Right lung (tissue), 5 donors: ENCODE measurements around the gene UBR3. TPM values are rescaled to one million over a fixed set of nuclear protein-coding genes. Genes with fewer than 3 reads are reported as not detected.
"Not testable (repeated sequence)": the region's sequence is repeated elsewhere in the genome, so short reads cannot be mapped to it uniquely, and the experiment has no call there.

Experiments used
- DNase-seq, 2 donors: peaks; one replicate each; pipeline ENCODE4 v3.0.0-alpha.2; 2013
- polyA plus RNA-seq, 5 donors: library from polyadenylated mRNA; unstranded; fragments of 120-200 nt; gene quantifications; one replicate each; pipeline versions ENCODE4 v1.2.1 to v1.2.3, GENCODE V29; 2013; ENCODE audit warnings: inconsistent platforms in 1 of 5, low replicate concordance in 1 of 5; ENCODE audit not compliant: insufficient read length in 5 of 5, insufficient read depth in 1 of 5

The UBR3 gene
- polyA plus RNA-seq, 5 donors: 31.7 to 50.9 (median 44.4) TPM

DNA sequence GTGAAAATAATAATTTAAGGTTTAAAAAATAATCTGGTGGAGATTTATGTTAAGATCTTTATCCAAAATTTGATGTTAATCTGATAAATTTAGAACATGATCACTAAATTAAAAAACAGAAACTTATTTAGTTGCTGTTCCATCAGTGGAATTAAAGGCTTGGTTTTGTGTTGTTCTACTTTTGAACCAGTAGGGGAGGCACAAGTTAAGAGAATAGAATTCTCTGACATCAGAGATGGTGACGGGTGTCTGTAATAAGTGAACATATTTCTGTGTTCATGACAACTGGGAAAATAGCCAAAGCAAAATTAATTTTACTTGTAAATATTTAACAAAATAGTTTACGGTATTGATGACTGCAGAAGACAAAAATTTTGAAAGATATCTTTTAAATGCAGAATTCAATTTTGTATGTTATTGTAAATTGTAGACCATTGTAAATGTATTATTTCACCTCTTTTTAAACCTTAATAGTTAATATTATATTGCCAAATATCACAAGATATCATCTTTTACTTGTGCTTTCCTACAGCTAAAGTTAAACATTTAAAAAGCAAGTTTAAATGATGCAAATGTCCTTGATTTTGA, 106.0 kb downstream of the UBR3 start:
- peak; percentile 5 to 6 for DNase-seq

DNA sequence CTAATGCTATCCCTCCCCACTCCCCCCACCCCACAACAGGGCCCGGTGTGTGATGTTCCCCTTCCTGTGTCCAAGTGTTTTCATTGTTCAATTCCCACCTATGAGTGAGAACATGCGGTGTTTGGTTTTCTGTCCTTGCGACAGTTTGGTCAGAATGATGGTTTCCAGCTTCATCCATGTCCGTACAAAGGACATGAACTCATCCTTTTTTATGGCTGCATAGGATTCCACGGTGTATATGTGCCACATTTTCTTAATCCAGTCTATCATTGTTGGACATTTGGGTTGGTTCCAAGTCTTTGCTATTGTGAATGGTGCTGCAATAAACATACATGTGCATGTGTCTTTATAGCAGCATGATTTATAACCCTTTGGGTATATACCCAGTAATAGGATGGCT, 109.4 kb downstream of the UBR3 start:
- DNase-seq: not testable (repeated sequence)

DNA sequence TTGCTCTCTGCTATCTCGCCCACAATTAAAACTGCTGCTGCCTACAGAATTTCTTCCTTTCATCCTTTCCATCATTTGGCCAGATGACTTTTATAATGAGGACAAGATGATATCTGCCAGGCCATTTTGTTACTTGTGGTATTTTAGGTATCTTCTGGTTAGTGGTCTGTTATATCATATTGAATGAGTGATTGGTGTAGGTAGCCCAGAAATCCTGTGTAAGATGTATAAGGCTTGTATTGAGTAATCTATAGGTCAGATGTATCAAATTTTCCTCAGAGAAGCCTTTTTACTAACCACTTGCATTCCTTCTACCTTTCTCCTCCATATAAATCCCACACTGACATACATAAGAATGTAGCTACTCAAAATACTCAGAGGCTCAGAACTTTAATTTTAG, 118.3 kb downstream of the UBR3 start:
- no peak for DNase-seq

DNA sequence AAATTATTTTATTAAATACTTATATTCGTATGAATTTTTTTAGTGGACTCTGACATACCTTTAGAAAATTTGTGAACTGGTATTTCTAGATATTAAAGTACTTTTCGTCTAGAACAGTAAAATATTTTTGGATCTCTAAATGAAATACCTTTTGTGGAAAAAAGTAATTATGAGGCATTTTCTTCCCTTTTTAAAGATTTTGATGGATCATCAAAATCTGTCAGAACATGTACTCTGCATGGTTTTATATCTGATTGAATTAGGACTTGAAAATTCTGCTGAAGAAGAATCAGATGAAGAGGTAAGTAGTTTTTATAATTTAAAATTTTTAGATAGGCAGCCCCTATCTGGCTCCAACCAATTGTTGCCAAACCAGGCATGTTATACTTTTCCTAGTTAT, 118.8 kb downstream of the UBR3 start:
- no peak for DNase-seq

DNA sequence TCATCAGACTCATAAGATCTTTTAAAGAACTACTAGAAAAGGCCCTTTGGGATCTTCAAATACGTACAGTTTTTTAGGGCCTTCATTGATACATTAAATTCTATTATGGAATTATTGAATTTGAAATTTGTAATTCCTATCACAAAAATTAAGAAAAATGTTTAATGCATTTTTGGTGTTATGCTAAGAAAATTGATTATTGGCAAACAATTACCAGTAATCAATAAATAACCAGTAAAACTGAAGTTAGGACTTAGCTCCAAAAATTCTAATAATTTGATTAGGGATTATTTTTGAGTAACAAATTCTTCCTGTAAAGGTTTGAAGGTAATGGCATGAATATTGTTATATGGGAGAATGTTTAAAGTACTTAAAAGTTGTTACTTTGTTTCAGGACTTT, 119.3 kb downstream of the UBR3 start:
- no peak for DNase-seq

DNA sequence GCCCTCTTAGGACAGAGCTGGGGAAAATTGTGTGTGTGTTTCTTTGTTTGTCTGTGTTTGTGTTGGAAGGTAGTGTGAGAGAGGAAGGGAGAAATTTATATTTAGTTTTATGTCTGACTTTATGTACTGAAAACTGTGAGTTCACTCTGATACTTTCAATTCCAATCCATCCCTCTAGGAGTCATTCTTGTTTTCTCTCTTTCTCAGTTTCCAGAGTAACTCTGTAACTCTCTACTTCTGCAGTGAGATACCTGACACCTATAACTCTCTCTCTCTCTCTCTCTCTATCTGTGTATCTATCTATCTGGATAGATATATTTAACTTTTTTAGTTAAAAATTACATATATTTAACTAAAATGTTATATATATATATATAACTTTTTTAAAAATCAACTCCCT, 128.7 kb downstream of the UBR3 start:
- no peak for DNase-seq

DNA sequence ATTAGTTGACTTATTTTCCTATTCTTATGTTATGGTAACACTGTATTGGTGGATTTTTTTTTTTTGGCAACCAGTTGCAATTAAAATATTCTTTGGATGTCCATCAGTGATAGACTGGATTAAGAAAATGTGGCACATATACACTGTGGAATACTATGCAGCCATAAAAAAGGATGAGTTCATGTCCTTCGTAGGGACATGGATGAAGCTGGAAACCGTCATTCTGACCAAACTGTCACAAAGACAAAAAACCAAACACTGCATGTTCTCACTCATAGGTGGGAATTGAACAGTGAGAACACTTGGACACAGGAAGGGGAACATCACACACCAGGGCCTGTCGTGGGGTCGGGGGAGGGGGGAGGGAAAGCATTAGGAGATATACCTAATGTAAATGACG, 130.0 kb downstream of the UBR3 start:
- DNase-seq: not testable (repeated sequence)

DNA sequence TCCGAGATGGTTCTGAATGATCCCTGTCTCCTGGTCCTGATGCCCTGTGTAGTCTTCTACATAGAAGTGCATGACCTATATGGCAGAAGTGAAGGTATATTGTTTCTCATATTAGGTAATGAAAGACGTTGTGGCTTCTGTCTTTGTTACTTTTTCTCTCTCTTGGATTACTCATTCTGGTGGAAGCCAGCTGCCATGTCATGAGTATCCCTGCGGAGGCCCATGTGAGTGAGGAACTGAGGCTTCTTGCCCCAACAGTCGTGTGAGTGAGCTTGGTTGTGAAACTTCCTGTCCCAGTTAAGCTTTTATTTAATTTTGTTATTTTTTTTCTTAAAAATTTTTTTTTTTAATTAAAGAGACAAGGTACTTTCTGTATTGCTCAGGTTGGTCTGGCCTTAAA, 134.7 kb downstream of the UBR3 start:
- DNase-seq: no peak

DNA sequence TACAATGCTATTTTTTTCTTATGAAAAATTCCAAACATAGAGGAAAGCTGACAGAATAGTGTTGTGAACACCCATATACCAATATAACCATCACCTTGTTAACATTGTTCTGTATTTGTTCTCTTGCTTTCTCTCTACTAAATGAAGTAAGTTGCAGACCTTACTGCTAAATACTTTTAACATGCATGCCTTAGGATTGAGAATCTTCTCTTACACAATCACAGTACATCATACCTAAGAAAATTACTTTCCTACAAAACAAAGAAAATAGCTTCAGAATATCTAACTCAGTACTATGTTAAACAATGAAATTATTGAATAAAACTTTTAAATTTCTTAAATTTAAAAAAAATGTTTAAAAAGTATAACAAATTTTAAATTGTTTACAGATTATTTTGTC, 136.5 kb downstream of the UBR3 start:
- no peak for DNase-seq

DNA sequence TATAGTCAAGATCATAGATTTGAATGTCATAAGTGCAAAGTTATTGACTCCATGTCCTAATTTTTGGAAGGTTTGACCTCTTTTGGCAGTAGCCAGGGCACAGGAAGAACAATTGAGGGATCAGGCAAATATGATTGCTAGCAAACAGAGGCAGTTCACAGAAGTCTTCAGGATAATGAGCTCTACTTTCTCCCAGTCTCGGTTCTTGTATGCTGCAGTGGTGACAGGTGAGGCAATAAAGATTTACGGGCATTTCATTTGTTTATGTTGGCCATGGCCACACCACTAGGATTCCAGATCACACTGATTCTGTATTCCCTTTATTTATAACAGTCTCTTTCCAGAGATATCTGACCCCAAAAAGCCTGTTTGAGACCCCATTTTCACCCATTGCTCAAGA, 137.5 kb downstream of the UBR3 start:
- no peak for DNase-seq

DNA sequence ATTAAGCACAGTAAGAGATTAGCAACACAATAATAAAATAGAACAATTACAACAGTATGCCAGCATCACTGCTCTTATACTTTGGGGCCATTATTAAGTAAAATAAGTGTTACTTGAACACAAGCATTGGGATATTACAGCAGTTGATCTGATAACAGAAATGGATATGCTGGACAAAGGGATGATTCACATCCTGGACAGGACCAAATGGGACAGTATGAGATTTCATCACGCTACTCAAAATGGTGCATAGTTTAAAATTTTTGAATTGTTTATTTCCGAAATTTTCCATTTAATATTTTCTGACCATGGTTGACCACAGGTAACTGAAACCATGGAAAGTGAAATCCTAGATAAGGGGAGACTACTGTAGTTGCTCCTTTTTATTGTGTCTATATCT, 138.2 kb downstream of the UBR3 start:
- DNase-seq: no peak

DNA sequence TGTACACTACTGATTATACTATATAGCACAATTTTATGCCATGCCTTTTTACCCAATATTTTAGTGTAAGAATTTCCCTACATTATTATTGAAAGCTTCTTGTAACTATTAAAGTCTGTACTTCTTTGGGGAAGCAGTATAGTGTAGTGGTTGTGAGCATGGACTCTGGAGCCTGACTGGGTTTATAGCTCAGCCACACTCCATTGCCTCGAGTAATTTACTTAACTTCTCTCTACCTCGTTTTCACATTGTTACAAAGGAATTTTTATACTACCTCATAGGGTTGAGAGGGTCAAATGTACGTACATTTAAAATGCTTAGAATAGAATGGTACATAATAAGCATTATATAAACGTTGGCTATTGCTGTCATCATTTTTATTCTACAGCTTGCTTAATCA, 139.2 kb downstream of the UBR3 start:
- DNase-seq: no peak

DNA sequence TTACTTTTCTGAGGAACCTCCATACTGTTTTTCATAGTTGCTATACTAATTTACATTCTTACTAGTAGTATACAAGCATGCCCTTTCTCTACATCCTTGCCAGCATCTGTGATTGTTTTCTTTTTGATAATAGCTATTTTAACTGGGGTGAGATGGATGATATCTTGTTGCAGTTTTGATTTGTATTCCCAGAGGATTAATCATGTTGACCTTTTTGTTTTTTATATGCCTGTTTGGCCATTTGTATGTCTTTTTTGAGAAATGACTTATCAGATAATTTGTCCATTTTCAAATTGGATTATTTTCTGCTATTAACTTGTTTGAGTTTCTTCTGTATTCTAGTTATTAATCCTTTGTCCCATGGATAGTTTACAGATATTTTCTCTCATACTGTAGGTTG, 141.5 kb downstream of the UBR3 start:
- DNase-seq: no peak

DNA sequence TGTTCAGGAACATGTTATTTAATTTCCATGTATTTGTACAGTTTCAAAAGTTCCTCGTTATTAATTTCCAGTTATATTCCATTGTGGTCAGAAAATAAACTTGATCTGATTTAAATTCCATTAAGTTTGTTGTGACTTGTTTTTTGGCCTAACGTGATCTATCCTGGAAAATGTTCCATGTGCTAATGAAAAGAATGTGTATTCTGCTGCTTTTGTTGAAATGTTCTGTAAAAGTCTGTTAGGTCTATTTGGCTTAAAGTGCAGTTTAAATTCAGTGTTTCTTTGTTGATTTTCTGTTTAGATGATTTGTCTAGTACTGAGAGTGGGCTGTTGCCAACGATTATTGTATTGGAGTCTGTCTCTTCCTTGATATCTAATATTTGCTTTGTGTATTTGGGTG, 148.0 kb downstream of the UBR3 start:
- DNase-seq: no peak

DNA sequence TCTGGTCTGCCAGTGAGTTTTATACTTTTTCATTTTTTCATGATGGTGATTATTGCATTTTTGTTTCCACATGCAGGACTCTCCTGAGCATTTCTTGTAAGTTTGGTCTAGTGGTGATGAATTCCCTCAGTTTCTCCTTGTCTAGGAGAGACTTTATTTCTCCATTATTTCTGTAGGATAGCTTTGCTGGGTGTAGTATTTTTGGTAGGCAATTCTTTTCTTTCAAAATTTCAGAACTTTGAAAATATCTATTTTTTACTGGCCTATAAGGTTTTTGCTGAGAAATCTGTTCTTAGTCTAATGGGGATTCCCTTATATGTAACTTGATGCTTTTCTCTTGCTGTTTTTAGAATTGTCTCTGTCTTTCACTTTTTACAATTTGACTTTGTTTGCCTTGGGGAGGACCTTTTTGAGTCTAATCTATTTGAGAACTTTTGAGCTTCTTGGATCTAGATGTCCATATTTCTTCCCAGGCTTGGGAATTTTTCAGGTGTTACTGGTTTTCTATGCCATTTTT, 149.1 kb downstream of the UBR3 start:
- DNase-seq: no peak

DNA sequence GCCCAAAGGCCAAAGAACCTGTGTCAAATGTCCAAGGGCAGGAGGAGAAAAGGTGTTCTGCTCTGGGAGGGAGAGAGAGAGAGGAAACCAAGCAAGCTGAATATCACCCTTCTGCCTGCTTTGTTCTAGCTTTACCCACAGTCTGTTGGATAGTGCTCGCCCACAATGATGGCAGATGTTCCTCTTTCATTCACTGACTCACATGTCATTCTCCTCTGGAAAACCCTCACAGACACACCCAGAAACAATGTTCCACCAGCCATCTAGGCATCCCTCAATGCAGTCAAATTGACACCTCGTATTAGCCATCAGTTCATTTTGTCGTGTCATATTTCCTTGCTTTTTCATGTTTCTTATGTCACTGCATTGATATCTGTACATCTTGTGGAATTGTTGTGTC, 150.3 kb downstream of the UBR3 start:
- DNase-seq: no peak

DNA sequence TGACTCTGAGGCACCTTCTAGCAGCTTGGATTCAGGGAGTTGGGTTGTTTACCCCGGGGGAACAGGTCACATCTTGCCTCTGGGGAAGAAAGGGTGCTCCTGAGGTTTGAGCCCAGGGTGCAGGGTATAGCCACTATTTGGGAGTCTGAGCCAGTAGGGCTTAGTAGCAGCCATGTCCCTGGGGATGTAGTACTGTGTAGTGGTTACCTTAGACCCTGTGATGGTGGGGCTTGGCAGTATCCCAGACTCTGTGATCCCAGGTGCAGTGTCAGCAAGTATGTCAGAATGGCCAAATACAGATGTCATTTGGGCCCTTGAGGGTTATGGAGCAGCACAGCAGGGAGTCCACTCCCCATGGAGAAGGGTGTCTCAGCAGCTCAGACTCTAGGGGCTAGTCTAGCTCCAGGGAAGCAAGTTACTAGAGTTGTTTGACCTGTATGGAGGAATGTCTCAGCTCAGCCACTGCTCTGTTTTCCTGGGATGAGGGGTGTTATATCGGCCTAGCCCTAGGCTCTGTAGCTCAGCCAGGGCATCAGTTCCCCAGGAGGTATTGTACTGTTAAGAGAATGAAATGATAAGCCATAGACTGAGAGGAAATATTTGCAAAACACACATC, 151.3 kb downstream of the UBR3 start:
- no peak for DNase-seq

DNA sequence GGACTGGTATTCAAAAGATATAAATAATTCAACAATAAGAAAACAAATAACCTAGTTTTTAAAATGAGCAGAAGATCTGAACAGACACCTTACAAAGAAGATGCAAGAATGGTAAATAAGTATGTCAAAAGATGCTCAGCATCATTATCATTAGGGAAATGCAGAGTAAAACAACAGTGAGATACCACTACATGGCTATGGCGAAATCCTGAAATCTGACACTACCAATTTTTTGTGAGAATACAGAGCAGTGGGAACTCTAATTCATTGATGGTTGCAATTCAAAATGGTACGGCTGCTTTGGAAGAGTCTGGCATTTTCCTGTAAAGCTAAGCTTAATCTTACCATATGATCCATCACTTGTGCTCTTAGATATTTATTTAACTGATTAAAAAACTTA, 151.8 kb downstream of the UBR3 start:
- no peak for DNase-seq

DNA sequence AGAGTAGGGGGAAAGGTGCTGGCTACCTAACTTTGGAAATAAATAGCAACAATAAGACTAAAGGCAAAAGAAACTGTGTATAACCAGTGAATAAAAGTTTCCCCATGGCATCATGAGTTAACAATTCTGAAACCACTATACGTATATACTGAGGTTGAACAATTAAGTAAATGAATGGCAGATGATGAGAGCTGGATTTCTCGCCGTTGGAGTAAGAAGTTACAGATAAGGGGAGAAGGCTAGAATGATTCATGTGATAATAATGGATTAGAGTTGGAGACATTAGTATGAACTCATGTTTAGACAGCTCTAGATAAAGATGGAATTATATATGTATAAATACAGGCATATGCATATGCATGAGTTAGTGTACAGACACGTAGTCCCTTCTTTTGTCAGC, 152.7 kb downstream of the UBR3 start:
- DNase-seq: no peak

DNA sequence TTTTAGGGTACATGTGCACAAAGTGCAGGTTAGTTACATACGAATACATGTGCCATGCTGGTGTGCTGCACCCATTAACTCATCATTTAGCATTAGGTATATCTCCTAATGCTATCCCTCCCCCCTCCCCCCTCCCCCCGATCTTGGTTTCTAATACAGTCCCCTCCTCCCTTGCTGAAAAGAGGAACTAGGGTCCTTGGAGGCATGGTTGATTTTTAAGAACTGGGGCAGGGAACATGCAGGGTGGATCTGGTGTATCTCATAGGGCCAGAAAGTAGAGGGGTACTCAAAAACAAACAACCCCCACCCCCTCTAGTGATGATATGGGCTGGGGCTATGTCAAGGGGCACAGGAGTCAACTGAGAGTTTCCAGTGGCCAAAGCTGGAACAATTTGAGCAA, 153.4 kb downstream of the UBR3 start:
- DNase-seq: no peak

DNA sequence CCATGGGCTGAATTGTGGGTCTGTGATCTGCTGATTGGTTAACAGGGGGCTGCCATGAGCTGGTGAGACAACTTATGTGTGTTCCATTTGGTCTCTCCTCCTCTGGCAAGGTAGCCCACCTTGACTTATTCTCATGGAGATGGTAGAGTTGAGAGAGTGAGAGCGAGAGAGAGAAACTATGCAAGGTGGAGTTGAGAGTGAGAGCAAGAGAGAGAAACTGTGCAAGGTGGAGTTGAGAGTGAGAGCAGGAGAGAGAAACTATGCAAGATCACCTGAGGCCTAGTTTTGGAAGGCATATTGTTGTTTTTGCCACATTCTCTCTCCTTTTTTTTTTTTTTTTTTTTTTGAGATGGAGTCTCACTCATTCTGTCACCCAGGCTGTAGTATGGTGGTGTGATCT, 155.7 kb downstream of the UBR3 start:
- no peak for DNase-seq

DNA sequence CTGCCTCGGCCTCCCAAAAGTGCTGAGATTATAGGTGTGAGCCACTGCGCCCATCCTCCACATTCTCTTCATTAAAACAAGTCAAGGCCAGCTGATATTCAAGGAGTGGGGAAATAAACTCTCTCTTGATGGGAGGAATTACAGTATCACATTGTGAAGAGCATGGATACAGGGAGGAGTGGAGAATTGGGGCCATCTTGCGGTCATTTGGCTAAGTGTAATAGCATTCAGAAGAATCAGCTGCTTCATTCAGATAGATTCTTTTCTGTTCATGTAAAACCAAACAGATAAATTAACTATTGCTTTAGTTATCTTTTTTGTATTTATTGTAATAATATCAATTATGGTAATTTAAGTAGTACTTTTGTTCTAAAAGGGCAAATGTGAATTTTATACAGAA, 156.3 kb downstream of the UBR3 start:
- DNase-seq: no peak

DNA sequence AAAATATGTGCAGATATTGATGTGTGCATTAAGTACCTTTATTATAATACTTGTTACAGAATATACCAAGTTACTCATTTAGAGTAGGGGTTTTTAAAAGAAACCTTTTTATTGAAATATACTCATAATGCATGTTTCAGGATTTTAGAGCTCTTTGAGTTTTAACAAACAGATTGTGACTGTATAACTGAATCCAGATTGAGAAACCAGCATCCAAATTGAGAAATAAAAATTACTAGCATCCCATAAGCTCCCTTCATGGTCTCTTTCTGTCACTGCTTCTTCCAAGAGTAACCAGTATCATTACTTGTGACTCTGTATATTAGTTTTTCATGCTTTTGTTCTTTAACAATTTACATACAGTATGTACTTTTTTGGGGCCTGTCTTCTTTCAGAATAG, 156.9 kb downstream of the UBR3 start:
- DNase-seq: no peak

DNA sequence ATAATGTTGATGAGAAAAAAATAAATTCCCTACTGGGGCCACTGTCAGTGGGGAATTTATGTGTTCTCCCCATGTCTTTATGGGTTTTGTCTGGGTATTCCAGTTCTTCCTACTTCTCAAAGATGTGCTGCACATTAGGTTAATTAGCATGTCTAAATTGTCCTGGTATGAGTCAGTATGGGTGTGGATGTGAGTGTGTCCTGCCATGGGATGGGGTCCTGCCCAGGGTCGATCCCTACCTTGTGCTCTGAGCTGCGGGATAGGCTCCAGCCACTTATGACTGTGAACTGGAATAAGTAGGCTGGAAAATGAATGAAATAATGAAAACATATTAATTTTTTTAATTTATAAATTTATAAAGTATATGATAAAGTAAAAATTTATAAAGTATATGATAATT, 167.5 kb downstream of the UBR3 start:
- DNase-seq: no peak
